Upper lobe of left lung (tissue), 6 donors: ENCODE data around the gene LACTB. TPM values are rescaled to one million over a fixed set of nuclear protein-coding genes. Genes with fewer than 3 reads are reported as not detected.

Experiments used
- ATAC-seq, 2 donors: fragments of 200-7000 bp; cut with Tn5 transposase; one replicate each; pipeline ENCODE4 v1.9.1; 2022; ENCODE audit warnings: mild to moderate bottlenecking in 2 of 2, moderate library complexity in 2 of 2; ENCODE audit not compliant: low FRiP score in 2 of 2
- DNase-seq, 2 donors: peaks; one replicate each; pipeline ENCODE4 v3.0.0-alpha.2; 2019 to 2020
- H3K27ac ChIP-seq, 4 donors: fragments of 200-600 bp; sonication (generic); one replicate each; pipeline ENCODE4 v1.5.1; 2016 to 2019
- H3K27me3 ChIP-seq, 4 donors: fragments of 200-600 bp; sonication (generic); one replicate each; pipeline ENCODE4 v1.5.1; 2017 to 2019
- H3K36me3 ChIP-seq, 4 donors: fragments of 200-600 bp; sonication (generic); one replicate each; pipeline ENCODE4 v1.5.1; 2016 to 2019
- H3K4me1 ChIP-seq, 4 donors: fragments of 200-600 bp; sonication (generic); one replicate each; pipeline ENCODE4 v1.5.1; 2018 to 2019
- H3K4me3 ChIP-seq, 4 donors: fragments of 200-600 bp; sonication (generic); one replicate each; pipeline ENCODE4 v1.5.1; 2017 to 2019; ENCODE audit warnings: mild to moderate bottlenecking in 2 of 4, moderate library complexity in 1 of 4
- H3K9me3 ChIP-seq, 4 donors: fragments of 200-600 bp; sonication (generic); one replicate each; pipeline ENCODE4 v1.5.1; 2018 to 2019
- CTCF ChIP-seq, 6 experiments: fragments of 450-650 bp in 4 of 6; fragments of 200-600 bp in 2 of 6; sonication (generic) in 2 of 6; IDR thresholded peaks; one replicate each; pipeline ENCODE4 v1.5.1; 2016 to 2019; ENCODE audit warnings: antibody characterized with exemption in 6 of 6
- EP300 ChIP-seq, 4 donors: sonication (generic); formaldehyde crosslinking; IDR thresholded peaks; one replicate each; pipeline ENCODE4 v1.5.1; 2017; ENCODE audit warnings: antibody characterized with exemption in 4 of 4, control low read depth in 2 of 4
- POLR2A ChIP-seq, 4 donors: fragments of 450-650 bp; IDR thresholded peaks; one replicate each; pipeline ENCODE4 v1.5.1; 2016 to 2017; ENCODE audit warnings: antibody characterized with exemption in 4 of 4, mild to moderate bottlenecking in 2 of 4
- POLR2AphosphoS5 ChIP-seq, 2 donors: sonication (generic); formaldehyde crosslinking; IDR thresholded peaks; one replicate each; pipeline ENCODE4 v1.5.1; 2017; ENCODE audit warnings: antibody characterized with exemption in 2 of 2
- WGBS, 2 donors: methylation state at CpG; one replicate each; pipeline ENCODE4 v1.1.5; 2017 to 2018; 5-methylcytosine and 5-hydroxymethylcytosine counted together
- total RNA-seq, 6 donors: library from RNA; depleted of rRNA in 4 of 6; stranded (reverse); fragments of >200 nt in 4 of 6; gene quantifications; one replicate each; pipeline versions ENCODE4 v1.1.0 to v1.2.1, GENCODE V29; 2016 to 2021
- donor health status: DM: no; HTN: no; CAD: no; lungs with moderate emphysema.
- donor health status: DM: no; HTN: yes; CAD: no; lungs with severe emphysema.

The LACTB gene
- total RNA-seq, 6 donors from 2014 or later: 18.4 to 31.5 (median 23.1) TPM

GRCh38 chr15:63109920-63110319, 11.7 kb upstream of the LACTB start:
- Histone ChIP-seq H3K27ac (no peak overlapping the region), H3K4me1 (no peaks in the 10 kb centered on the region), H3K4me3 (no peak overlapping the region), H3K27me3 (no peaks in the 10 kb centered on the region), H3K36me3 (no peaks in the 10 kb centered on the region), H3K9me3 (no peaks in the 10 kb centered on the region)
- DNase-seq (no peak), ATAC-seq (no peak)
- TF ChIP-seq EP300 (IDR thresholded peaks at IDR 0.05): no peak
- TF ChIP-seq CTCF (IDR thresholded peaks at IDR 0.05): no peak
- no peak for TF ChIP-seq POLR2A (IDR thresholded peaks at IDR 0.05)
- 91 to 93% methylated on average over 2 of the region's 2 CpGs for WGBS, 2 donors

GRCh38 chr15:63110428-63111026, 11.1 kb upstream of the LACTB start:
- ATAC-seq (no peak), DNase-seq (no peak)
- Histone ChIP-seq H3K9me3 (no peaks in the 10 kb centered on the region), H3K4me3 (no peak overlapping the region), H3K4me1 (no peaks in the 10 kb centered on the region), H3K36me3 (no peaks in the 10 kb centered on the region), H3K27me3 (no peaks in the 10 kb centered on the region), H3K27ac (no peak overlapping the region)
- 91 to 96% methylated on average over 3 of the region's 3 CpGs for WGBS, 2 donors
- TF ChIP-seq POLR2AphosphoS5 (IDR thresholded peaks at IDR 0.05) (no peak), CTCF (IDR thresholded peaks at IDR 0.05) (no peak), POLR2A (IDR thresholded peaks at IDR 0.05) (no peak), EP300 (IDR thresholded peaks at IDR 0.05) (no peak)

DNA sequence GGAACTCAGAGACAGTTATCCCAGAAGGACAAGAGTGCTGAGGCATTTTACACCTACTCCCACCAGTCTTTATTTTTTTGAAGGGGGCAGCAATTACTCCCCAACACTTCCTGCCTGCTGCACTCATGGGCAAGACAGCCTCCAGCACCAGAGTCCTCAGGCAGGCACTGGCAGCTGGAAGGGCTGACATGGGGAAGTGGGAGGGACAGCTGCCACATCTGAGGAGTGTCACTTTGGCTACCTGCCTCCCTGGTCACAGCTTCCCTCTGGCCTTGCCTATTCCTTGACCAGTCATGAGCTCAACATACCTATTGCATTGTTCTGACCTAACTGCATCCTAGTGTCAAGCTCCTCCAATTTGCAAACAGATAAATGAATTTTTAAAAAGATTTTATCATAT, 10.2 kb upstream of the LACTB start:
- no peak for ATAC-seq
- no peak overlapping the region for H3K4me3 ChIP-seq
- no peak overlapping the region for H3K27ac ChIP-seq
- DNase-seq: no peak
- H3K36me3 ChIP-seq: no peaks in the 10 kb centered on the region
- no peaks in the 10 kb centered on the region for H3K27me3 ChIP-seq
- H3K9me3 ChIP-seq: no peaks in the 10 kb centered on the region
- H3K4me1 ChIP-seq: no peaks in the 10 kb centered on the region
- TF ChIP-seq POLR2A (IDR thresholded peaks at IDR 0.05): no peak
- no peak for TF ChIP-seq POLR2AphosphoS5 (IDR thresholded peaks at IDR 0.05)
- TF ChIP-seq EP300 (IDR thresholded peaks at IDR 0.05): no peak

DNA sequence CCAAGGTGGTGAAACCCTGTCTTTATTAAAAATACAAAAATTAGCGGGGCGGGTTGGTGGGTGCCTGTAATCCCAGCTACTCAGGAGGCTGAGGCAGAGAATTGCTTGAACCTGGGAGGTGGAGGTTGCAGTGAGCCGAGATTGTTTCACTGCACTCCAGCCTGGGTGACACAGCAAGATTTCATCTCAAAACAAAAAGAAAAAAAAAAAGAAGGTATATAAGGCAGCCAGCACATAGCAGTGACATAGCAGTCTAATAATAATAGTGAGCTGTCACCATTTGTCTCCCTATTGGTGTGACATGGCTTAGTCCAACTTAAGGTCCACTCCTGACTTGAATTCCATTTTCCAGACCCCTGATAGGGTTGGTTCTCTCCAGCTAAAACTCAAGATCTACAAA, 8.8 kb upstream of the LACTB start:
- no peak overlapping the region for H3K27ac ChIP-seq
- ATAC-seq: no peak
- no peak overlapping the region for H3K4me3 ChIP-seq
- no peaks in the 10 kb centered on the region for H3K4me1 ChIP-seq
- H3K36me3 ChIP-seq: no peaks in the 10 kb centered on the region
- TF ChIP-seq POLR2AphosphoS5 (IDR thresholded peaks at IDR 0.05): no peak
- TF ChIP-seq POLR2A (IDR thresholded peaks at IDR 0.05): no peak
- no peak for TF ChIP-seq EP300 (IDR thresholded peaks at IDR 0.05)
- no peak for TF ChIP-seq CTCF (IDR thresholded peaks at IDR 0.05)
- no peaks in the 10 kb centered on the region for H3K9me3 ChIP-seq
- no peaks in the 10 kb centered on the region for H3K27me3 ChIP-seq
- WGBS, 2 donors: 86 to 96% methylated on average over 3 of the region's 3 CpGs
- DNase-seq: no peak

DNA sequence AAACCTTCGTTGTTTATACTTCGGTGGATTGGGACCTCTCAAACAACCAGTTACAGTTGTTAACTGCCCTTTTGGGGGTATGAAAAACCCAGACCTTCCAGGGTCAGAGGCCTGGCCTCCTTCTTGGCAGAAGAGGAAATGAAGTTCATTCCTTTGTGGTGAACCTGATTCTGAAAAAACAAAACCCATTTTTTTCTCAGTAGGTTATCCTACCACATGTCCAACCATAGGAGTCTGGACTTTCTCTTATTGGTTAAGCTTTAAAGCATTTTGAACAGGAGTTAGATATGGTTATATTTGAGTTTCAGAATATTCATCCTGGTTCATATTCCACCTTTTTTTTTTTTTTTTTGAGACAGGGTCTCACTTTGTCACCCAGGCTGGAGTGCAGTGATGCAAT, 7.2 kb upstream of the LACTB start:
- DNase-seq: no peak
- Histone ChIP-seq H3K4me3 (no peak overlapping the region), H3K9me3 (peaks cover 0 to 6% (median 2%) of the 10 kb centered on the region in 4 donors), H3K27me3 (no peaks in the 10 kb centered on the region), H3K36me3 (no peaks in the 10 kb centered on the region), H3K4me1 (no peaks in the 10 kb centered on the region), H3K27ac (no peak overlapping the region)
- TF ChIP-seq POLR2AphosphoS5 (IDR thresholded peaks at IDR 0.05): no peak
- TF ChIP-seq POLR2A (IDR thresholded peaks at IDR 0.05): no peak
- TF ChIP-seq EP300 (IDR thresholded peaks at IDR 0.05): no peak
- TF ChIP-seq CTCF (IDR thresholded peaks at IDR 0.05): no peak
- ATAC-seq: no peak
- WGBS, 2 donors: 84 to 93% methylated on average over 2 of the region's 2 CpGs
